Kidney epithelial cell (primary cell): ENCODE results near the gene OTUB1. TPM values are rescaled to one million over a fixed set of nuclear protein-coding genes. Genes with fewer than 3 reads are reported as not detected.

Experiments
- DNase-seq: peaks from one replicate; pipeline ENCODE4 v3.0.0-alpha.2; 2010; ENCODE audit warnings: low read depth
- H3K27me3 ChIP-seq: 2 replicates; pipeline ENCODE4 v1.6.0; 2011; ENCODE audit warnings: low read length; ENCODE audit not compliant: control insufficient read depth, insufficient read depth
- H3K36me3 ChIP-seq: 2 replicates; pipeline ENCODE4 v1.5.1; 2011; ENCODE audit warnings: low read length; ENCODE audit not compliant: control insufficient read depth, insufficient read depth
- H3K4me3 ChIP-seq: 2 replicates; pipeline ENCODE4 v1.5.1; 2011; ENCODE audit warnings: low read depth, mild to moderate bottlenecking, control low read depth, low read length
- CTCF ChIP-seq: IDR thresholded peaks from 2 replicates; pipeline ENCODE4 v1.5.1; 2011; ENCODE audit warnings: mild to moderate bottlenecking, moderate library complexity, low read length, control low read depth, inconsistent platforms; ENCODE audit not compliant: insufficient read depth, poor library complexity, severe bottlenecking
- total RNA-seq: library from RNA; depleted of rRNA; stranded (reverse); fragments of >200 nt; gene quantifications from 2 replicates; pipeline ENCODE4 v1.2.3, GENCODE V29; 2015

The OTUB1 gene
- total RNA-seq, 1 donor from 2014 or later = 100.0 TPM

GRCh38 chr11:63986932-63987513, 785 bp downstream of the OTUB1 start:
- H3K36me3 ChIP-seq = peaks cover 6% of the 10 kb centered on the region
- peak overlapping the region; percentile 87 for H3K4me3 ChIP-seq
- no peak for DNase-seq
- no peaks in the 10 kb centered on the region for H3K27me3 ChIP-seq
- no peak for TF ChIP-seq CTCF

- H3K4me3 ChIP-seq = no peak overlapping the region
These were observed 5.3 kb downstream of the OTUB1 start for GRCh38 chr11:63991558-63991957.

GRCh38 chr11:63993100-63993499, 6.9 kb downstream of the OTUB1 start:
- TF ChIP-seq CTCF = no peak
- no peaks in the 10 kb centered on the region for H3K27me3 ChIP-seq
- peaks cover 12% of the 10 kb centered on the region for H3K36me3 ChIP-seq
- no peak for DNase-seq
- no peak overlapping the region for H3K4me3 ChIP-seq

More at GRCh38 chr11:63991558-63991957, 5.3 kb downstream of the OTUB1 start:
- no peak for DNase-seq
- no peak for TF ChIP-seq CTCF
- H3K36me3 ChIP-seq = peaks cover 7% of the 10 kb centered on the region
- H3K27me3 ChIP-seq = no peaks in the 10 kb centered on the region

- peaks cover 8% of the 10 kb centered on the region for H3K36me3 ChIP-seq
- no peaks in the 10 kb centered on the region for H3K27me3 ChIP-seq
- no peak for TF ChIP-seq CTCF
- no peak overlapping the region for H3K4me3 ChIP-seq
- DNase-seq = no peak
These were observed 7.8 kb downstream of the OTUB1 start for GRCh38 chr11:63993993-63994392.

- Histone ChIP-seq H3K4me3 (no peak overlapping the region), H3K36me3 (peaks cover 7% of the 10 kb centered on the region), H3K27me3 (peaks cover 16% of the 10 kb centered on the region)
- no peak for TF ChIP-seq CTCF
- DNase-seq = no peak
These were observed 10.3 kb downstream of the OTUB1 start for GRCh38 chr11:63996512-63996911.

GRCh38 chr11:63997104-63997700, 11.0 kb downstream of the OTUB1 start:
- H3K4me3 ChIP-seq = no peak overlapping the region
- H3K36me3 ChIP-seq = peaks cover 7% of the 10 kb centered on the region
- no peak for TF ChIP-seq CTCF
- no peak for DNase-seq
- H3K27me3 ChIP-seq = peaks cover 17% of the 10 kb centered on the region
